Skeletal muscle tissue (tissue), 4 donors: ENCODE results near the gene RABEP2. TPM values are rescaled to one million over a fixed set of nuclear protein-coding genes. Genes with fewer than 3 reads are reported as not detected.
"Not testable (repeated sequence)": the region's sequence is repeated elsewhere in the genome, so short reads cannot be mapped to it uniquely, and the experiment has no call there.

ENCODE experiments used
- H3K27ac ChIP-seq: one replicate; pipeline ENCODE4 v1.7.0; 2013; ENCODE audit warnings: mild to moderate bottlenecking, low read depth, low read length, inconsistent platforms
- H3K27me3 ChIP-seq, 3 donors: one replicate each; pipeline ENCODE4 v1.7.0; 2013; ENCODE audit warnings: low read length in 3 of 3; ENCODE audit not compliant: control insufficient read depth in 3 of 3, insufficient read depth in 3 of 3
- H3K36me3 ChIP-seq, 3 donors: one replicate each; pipeline ENCODE4 v1.7.0; 2013; ENCODE audit warnings: low read length in 3 of 3; ENCODE audit not compliant: control insufficient read depth in 3 of 3, insufficient read depth in 3 of 3
- H3K4me1 ChIP-seq, 3 donors: one replicate each; pipeline ENCODE4 v1.7.0; 2013; ENCODE audit warnings: low read length in 3 of 3, mild to moderate bottlenecking in 3 of 3; ENCODE audit not compliant: control insufficient read depth in 3 of 3, insufficient read depth in 3 of 3
- H3K4me3 ChIP-seq, 3 donors: one replicate each; pipeline ENCODE4 v1.7.0; 2013; ENCODE audit warnings: low read length in 3 of 3
- H3K9ac ChIP-seq, 3 donors: one replicate each; pipeline ENCODE4 v1.7.0; 2013; ENCODE audit warnings: low read length in 3 of 3, mild to moderate bottlenecking in 3 of 3, moderate library complexity in 2 of 3, low read depth in 1 of 3
- H3K9me3 ChIP-seq, 3 donors: one replicate each; pipeline ENCODE4 v1.7.0; 2013; ENCODE audit warnings: low read length in 3 of 3; ENCODE audit not compliant: control insufficient read depth in 3 of 3
- total RNA-seq: library from RNA; depleted of rRNA; stranded (reverse); fragments of >200 nt; gene quantifications from one replicate; pipeline ENCODE4 v1.2.3, GENCODE V29; 2014
- donor health status: Osteomylitis.

The RABEP2 gene
- total RNA-seq, 1 donor from 2014 or later = 11.0 TPM

- H3K36me3 ChIP-seq = no peaks in the 10 kb centered on the region
- H3K9ac ChIP-seq = no peak overlapping the region
- peaks cover 0 to 2% (median 0%) of the 10 kb centered on the region in 3 donors for H3K4me1 ChIP-seq
- H3K27ac ChIP-seq = no peak overlapping the region
- H3K4me3 ChIP-seq = no peak overlapping the region
- no peaks in the 10 kb centered on the region for H3K9me3 ChIP-seq
- H3K27me3 ChIP-seq = peaks cover 0 to 4% (median 0%) of the 10 kb centered on the region in 3 donors
These were observed 10.3 kb upstream of the RABEP2 start for GRCh38 chr16:28935346-28935745.

- Histone ChIP-seq H3K4me1 (peaks cover 0 to 2% (median 0%) of the 10 kb centered on the region in 3 donors), H3K27me3 (peaks cover 0 to 4% (median 0%) of the 10 kb centered on the region in 3 donors), H3K4me3 (no peak overlapping the region), H3K9me3 (no peaks in the 10 kb centered on the region), H3K27ac (no peak overlapping the region), H3K36me3 (no peaks in the 10 kb centered on the region), H3K9ac (no peak overlapping the region)
These were observed 8.1 kb upstream of the RABEP2 start for GRCh38 chr16:28933171-28933570.

- no peak overlapping the region for H3K27ac ChIP-seq
- H3K36me3 ChIP-seq = no peaks in the 10 kb centered on the region
- H3K4me3 ChIP-seq = no peak overlapping the region
- H3K9me3 ChIP-seq = no peaks in the 10 kb centered on the region
- H3K4me1 ChIP-seq = peaks cover 0 to 2% (median 0%) of the 10 kb centered on the region in 3 donors
- no peak overlapping the region for H3K9ac ChIP-seq
- H3K27me3 ChIP-seq = peaks cover 0 to 3% (median 0%) of the 10 kb centered on the region in 3 donors
These were observed 7.5 kb upstream of the RABEP2 start for GRCh38 chr16:28932339-28933141.

- no peak within 1 kb of the TSS for H3K27ac ChIP-seq
- peak within 1 kb of the TSS in 1 of 3 donors; percentile 20 for H3K9ac ChIP-seq
- peaks cover 0 to 2% (median 0%) of the 10 kb centered on the region in 3 donors for H3K4me1 ChIP-seq
- H3K27me3 ChIP-seq = no peaks in the 10 kb centered on the region
- no peaks in the 10 kb centered on the region for H3K9me3 ChIP-seq
- H3K36me3 ChIP-seq = no peaks in the 10 kb centered on the region
- no peak within 1 kb of the TSS for H3K4me3 ChIP-seq
These were observed 6.8 kb upstream of the RABEP2 start, which contains the start of gene CD19 for GRCh38 chr16:28931801-28932225. Gene CD19 (plus strand): TSS chr16:28931971. CDS start chr16:28932001, 30 bp downstream.

- no peak overlapping the region for H3K27ac ChIP-seq
- H3K4me1 ChIP-seq = peaks cover 3 to 4% (median 4%) of the 10 kb centered on the region in 3 donors
- no peaks in the 10 kb centered on the region for H3K9me3 ChIP-seq
- H3K9ac ChIP-seq = peak overlapping the region in 1 of 3 donors; percentile 20
- no peaks in the 10 kb centered on the region for H3K36me3 ChIP-seq
- H3K27me3 ChIP-seq = no peaks in the 10 kb centered on the region
- no peak overlapping the region for H3K4me3 ChIP-seq
These were observed 5.6 kb upstream of the RABEP2 start for GRCh38 chr16:28930652-28931051.

- H3K9me3 ChIP-seq = no peaks in the 10 kb centered on the region
- H3K4me1 ChIP-seq = peaks cover 3 to 7% (median 4%) of the 10 kb centered on the region in 3 donors
- H3K4me3 ChIP-seq = no peak overlapping the region
- no peaks in the 10 kb centered on the region for H3K27me3 ChIP-seq
- H3K27ac ChIP-seq = no peak overlapping the region
- no peaks in the 10 kb centered on the region for H3K36me3 ChIP-seq
- no peak overlapping the region for H3K9ac ChIP-seq
These were observed 5.2 kb upstream of the RABEP2 start for GRCh38 chr16:28930203-28930602.

- Histone ChIP-seq H3K36me3 (no peaks in the 10 kb centered on the region), H3K9me3 (no peaks in the 10 kb centered on the region), H3K4me1 (peaks cover 7 to 13% (median 8%) of the 10 kb centered on the region in 3 donors), H3K9ac (no peak overlapping the region), H3K27me3 (no peaks in the 10 kb centered on the region), H3K4me3 (no peak overlapping the region), H3K27ac (no peak overlapping the region)
These were observed 2.8 kb upstream of the RABEP2 start for GRCh38 chr16:28927815-28928214.

- Histone ChIP-seq H3K4me3 (peak overlapping the region in 2 of 3 donors; percentile 88), H3K9ac (peak overlapping the region in 1 of 3 donors; percentile 97), H3K4me1 (peaks cover 7 to 13% (median 8%) of the 10 kb centered on the region in 3 donors)
- H3K27ac ChIP-seq, H3K9me3 ChIP-seq, H3K36me3 ChIP-seq, H3K27me3 ChIP-seq: not testable (repeated sequence)
These were observed 1.2 kb upstream of the RABEP2 start for GRCh38 chr16:28926284-28926683.

- H3K9ac ChIP-seq = peak overlapping the region; percentile 91 to 97 (median 93)
- peak overlapping the region; percentile 87 to 88 (median 88) for H3K4me3 ChIP-seq
- peaks cover 3% of the 10 kb centered on the region in 3 donors for H3K36me3 ChIP-seq
- H3K27me3 ChIP-seq = no peaks in the 10 kb centered on the region
- H3K27ac ChIP-seq = peak overlapping the region; percentile 92
- H3K4me1 ChIP-seq = peaks cover 7 to 13% (median 8%) of the 10 kb centered on the region in 3 donors
- no peaks in the 10 kb centered on the region for H3K9me3 ChIP-seq
These were observed 569 bp upstream of the RABEP2 start for GRCh38 chr16:28925386-28926228.
